AG09319 (cell line): ENCODE results near the gene AMZ2.
"Not testable (repeated sequence)": the region's sequence is repeated elsewhere in the genome, so short reads cannot be mapped to it uniquely, and the experiment has no call there.

Experiments used
- DNase-seq: peaks from one replicate; pipeline ENCODE4 v3.0.0-alpha.2; 2010; ENCODE audit warnings: low read depth; ENCODE audit errors: extremely low read depth
- TF ChIP-seq, protein P1 (sequence below): IDR thresholded peaks from 2 replicates; pipeline ENCODE4 v1.5.1; 2011; ENCODE audit warnings: low read depth, mild to moderate bottlenecking, inconsistent platforms, low read length, moderate library complexity

Gene AMZ2

DNA sequence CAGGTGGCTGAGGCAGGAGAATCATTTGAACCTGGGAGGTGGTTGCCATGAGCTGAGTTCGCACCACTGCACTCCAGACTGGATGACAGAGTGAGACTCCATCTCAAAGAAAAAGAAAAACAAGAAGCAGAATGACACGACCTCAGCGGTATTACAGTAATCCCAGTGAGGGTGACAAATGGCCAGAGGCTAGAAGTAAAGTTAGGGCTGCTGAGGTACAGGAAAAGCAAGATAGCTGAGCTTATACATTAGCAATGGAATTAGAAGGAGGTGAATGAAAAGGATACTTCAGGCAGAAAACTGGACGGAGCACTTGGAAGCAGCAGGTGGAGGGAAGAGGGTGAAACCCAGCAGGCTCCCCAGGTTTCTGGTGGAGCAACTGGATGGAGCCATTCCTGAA lies 26.1 kb upstream of the AMZ2 start:
- TF ChIP-seq, protein P1, sequence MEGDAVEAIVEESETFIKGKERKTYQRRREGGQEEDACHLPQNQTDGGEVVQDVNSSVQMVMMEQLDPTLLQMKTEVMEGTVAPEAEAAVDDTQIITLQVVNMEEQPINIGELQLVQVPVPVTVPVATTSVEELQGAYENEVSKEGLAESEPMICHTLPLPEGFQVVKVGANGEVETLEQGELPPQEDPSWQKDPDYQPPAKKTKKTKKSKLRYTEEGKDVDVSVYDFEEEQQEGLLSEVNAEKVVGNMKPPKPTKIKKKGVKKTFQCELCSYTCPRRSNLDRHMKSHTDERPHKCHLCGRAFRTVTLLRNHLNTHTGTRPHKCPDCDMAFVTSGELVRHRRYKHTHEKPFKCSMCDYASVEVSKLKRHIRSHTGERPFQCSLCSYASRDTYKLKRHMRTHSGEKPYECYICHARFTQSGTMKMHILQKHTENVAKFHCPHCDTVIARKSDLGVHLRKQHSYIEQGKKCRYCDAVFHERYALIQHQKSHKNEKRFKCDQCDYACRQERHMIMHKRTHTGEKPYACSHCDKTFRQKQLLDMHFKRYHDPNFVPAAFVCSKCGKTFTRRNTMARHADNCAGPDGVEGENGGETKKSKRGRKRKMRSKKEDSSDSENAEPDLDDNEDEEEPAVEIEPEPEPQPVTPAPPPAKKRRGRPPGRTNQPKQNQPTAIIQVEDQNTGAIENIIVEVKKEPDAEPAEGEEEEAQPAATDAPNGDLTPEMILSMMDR, result no peak
- DNase-seq, result no peak

- DNase-seq, result no peak
- TF ChIP-seq, protein P1, result no peak
Measured at GRCh38 chr17:68222606-68223005, 25.2 kb upstream of the AMZ2 start.

DNA sequence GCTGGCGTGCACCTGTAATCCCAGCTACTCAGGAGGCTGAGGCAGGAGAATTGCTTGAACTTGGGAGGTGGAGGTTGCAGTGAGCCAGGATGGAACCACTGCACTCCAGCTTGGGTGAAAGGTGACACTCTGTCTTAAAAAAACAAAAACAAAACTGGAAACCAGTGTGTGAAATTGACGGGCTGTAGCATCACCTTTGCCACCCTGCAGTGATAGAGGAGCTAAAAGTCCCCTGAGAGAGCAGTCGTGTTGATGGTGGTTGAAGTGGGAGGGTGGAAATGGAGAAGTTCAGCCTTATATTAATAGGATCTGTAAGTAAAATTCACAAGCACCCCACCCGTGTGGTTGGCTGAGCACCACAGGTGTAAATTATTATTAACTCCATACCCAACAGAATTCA lies 22.8 kb upstream of the AMZ2 start:
- DNase-seq, result not testable (repeated sequence)

GRCh38 chr17:68228039-68228680 lies 19.7 kb upstream of the AMZ2 start:
- DNase-seq, result not testable (repeated sequence)

GRCh38 chr17:68228817-68229570 lies 18.8 kb upstream of the AMZ2 start:
- DNase-seq, result no peak
- TF ChIP-seq, protein P1, result no peak

DNA sequence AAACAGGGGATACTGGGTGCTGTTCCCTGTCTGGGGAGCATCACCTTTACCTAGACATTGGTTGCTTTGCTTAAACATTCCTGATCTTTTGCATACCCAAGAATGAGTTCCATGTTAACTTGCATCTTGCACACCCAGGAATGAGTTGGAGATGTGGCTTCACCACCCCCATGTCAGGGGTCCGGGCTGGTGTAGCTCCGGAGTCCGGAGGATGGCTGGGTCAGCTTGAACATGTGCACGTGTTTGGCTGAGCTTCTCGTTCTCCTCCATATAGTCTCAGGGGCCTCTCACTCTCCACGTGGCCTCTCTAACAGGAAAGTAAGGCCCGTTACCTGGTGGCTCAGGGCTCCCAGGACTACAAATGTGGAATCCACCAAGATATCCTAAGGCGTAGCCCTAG lies 18.2 kb upstream of the AMZ2 start:
- DNase-seq, result no peak
- TF ChIP-seq, protein P1, result no peak

DNA sequence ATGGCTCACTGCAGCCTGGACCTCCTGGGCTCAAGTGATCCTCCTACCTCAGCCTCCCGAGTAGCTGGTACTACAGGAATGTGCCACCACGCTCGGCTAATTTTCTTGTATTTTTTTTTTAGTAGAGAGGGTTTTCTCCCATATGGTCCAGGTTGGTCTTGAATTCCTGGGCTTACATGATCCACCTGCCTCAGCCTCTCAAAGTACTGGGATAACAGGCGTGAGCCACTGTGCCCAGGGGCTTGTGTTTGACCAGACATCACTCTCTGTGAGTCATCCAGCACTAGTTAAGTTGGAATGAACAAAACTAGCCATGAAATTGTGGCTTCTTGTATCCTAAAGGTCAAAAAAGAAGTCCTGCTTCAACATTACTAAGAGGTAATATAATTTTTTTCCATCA lies 16.7 kb upstream of the AMZ2 start:
- DNase-seq, result not testable (repeated sequence)

DNA sequence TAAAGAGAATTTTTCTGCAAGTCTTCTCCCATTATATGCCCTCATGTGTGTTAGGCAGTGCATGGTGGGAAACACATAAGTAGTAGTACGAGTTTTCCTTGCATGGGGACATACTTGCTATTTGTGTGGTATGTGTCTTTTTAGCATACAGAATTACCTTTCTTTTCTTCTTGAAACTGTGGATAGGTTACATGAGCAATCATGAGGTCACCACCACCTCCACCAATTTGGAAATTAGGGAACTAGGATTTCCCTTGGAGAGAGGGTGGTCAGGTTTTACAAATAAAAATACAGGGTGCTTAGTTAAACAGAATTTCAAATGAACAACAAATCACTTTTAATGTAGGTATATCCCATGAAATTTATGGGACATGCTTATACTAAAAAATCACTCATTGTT lies 16.3 kb upstream of the AMZ2 start:
- TF ChIP-seq, protein P1, result no peak

GRCh38 chr17:68232741-68233140 lies 15.1 kb upstream of the AMZ2 start:
- DNase-seq, result not testable (repeated sequence)

More for the DNA sequence above, 16.3 kb upstream of the AMZ2 start:
- no peak for DNase-seq

GRCh38 chr17:68234726-68235335 lies 13.0 kb upstream of the AMZ2 start:
- DNase-seq, result not testable (repeated sequence)

GRCh38 chr17:68235336-68235791 lies 12.5 kb upstream of the AMZ2 start:
- not testable (repeated sequence) for DNase-seq

DNA sequence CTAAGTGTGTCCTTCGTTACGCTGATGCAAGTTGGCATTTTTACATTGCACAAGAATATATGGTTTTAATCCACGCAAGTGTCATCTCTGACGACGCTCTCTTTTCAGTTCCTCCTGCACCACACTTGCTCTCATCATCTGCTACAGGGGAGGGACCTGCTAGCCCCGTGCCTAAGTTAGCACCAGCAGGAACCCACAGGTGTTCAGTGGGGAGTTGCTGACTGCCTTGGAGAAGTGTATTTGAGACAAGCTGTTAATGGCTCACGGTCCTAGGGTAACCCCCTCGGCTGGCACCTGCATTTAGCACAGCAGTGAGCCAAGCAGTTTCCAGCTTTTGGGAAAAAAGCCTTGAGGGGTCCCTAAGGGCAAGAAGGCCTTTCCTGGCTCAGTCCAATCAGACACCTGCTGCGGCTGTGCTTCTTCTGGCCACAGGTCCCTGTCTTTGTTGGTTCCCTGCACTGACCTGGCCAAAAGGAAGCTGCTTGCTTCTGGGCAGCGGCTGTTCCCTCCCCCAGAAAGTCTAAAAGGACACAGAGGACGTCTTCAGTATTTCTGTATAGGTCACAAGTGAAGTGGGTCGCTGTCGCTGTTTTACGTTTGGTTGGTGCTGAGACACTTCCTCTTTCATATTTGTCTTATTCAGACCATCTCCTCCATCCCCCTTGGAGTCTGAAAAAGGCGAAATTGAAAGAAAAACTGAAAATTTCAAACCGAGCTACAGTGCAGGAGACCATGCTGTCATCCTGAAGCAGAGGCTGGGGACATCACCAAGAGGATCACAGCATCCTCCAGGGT lies 10.3 kb upstream of the AMZ2 start:
- DNase-seq, result not testable (repeated sequence)
